Limb (tissue), 2 donors: Measurements from ENCODE around the gene CAPN9.

Experiments
- DNase-seq, 2 donors: peaks; one replicate each; pipeline ENCODE4 v3.0.0-alpha.2; 2016; ENCODE audit errors: extremely low spot score in 2 of 2

CAPN9 gene

DNA sequence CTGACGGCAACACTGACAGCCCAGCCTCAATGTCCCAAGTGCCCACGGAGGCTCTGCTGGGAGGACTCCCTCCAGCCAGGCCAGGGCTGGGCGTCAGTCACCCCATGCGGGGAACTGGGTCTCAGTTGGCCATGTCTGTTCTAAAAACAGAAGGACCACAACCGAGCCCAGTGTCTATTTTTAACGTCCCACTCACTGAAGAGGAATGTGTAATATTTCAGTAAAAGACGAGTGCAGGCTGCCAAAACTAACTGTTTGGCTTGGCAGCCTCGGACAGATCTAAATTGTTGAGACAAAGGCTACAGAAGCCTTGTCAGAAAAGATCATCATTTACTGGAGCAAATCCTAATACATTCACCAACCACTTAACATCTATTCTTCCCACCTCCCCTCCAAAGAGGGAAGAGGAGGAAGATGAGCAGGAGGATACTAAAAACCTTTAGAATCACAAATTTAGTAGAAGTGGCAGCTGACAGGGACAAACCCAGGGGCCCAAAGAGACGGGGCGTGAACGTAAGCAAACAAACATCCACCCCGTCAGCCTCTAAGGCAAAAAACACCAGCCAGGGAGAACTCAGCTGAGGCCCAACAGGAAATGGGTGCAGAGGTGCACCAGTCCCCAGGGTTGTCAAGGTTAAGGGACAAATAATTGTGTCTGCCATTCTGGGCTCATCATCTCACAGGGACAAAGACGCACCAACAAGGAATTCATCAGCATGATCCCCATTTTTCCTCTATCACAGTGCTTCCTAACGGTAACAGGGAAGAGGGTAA, 102.5 kb downstream of the CAPN9 start:
- peak; percentile 68 to 81 for DNase-seq

DNA sequence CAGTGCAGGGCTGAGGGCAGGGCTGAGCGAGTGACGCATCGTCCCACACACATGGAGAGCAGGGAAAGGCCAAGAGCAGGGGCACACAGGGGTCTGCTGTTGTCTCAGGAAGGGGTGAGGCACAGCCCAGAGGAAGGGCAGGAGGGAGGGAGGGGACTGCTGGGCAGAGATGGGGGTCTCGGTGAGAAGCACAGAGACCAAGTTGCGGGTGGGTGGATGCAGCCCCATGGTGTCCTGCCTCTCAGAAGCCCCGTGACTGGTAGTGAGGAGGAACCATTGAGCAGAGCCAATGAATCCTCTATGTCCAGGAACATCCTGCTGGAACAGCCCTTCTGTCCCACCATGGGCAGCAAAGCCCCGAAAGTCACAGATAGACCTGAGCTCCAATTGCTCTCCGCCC, 103.4 kb downstream of the CAPN9 start:
- DNase-seq: no peak

DNA sequence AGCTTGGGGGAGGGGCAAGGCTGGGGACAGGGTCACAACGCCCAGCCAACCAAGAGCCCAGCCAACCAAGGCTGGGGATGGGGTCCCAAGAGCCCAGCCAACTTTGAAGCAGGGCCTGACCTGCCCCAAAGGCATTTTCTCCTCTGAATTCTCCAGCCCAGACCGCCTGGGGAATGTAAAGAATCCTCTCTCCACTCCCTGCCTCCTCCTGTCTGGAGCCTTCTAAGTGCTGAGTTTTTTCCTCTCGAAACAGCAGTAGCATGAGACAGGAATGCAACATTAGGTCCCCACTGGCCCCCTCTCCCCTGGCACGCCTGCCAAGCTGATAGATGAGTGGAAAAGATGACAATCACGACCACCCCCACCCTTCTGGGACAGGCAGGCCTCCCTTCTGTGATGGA, 104.1 kb downstream of the CAPN9 start:
- peak in 1 of 2 donors; percentile 54 for DNase-seq
